GM18909 (cell line): ENCODE data around the gene SYVN1.
"Not testable (repeated sequence)": the region's sequence is repeated elsewhere in the genome, so short reads cannot be mapped to it uniquely, and the experiment has no call there.

Source experiments
- ATAC-seq: cut with Tn5 transposase; IDR thresholded peaks from one replicate; pipeline ENCODE4 v1.9.1; 2021; ENCODE audit warnings: mild to moderate bottlenecking; ENCODE audit not compliant: unreplicated experiment, poor library complexity

SYVN1 gene

DNA sequence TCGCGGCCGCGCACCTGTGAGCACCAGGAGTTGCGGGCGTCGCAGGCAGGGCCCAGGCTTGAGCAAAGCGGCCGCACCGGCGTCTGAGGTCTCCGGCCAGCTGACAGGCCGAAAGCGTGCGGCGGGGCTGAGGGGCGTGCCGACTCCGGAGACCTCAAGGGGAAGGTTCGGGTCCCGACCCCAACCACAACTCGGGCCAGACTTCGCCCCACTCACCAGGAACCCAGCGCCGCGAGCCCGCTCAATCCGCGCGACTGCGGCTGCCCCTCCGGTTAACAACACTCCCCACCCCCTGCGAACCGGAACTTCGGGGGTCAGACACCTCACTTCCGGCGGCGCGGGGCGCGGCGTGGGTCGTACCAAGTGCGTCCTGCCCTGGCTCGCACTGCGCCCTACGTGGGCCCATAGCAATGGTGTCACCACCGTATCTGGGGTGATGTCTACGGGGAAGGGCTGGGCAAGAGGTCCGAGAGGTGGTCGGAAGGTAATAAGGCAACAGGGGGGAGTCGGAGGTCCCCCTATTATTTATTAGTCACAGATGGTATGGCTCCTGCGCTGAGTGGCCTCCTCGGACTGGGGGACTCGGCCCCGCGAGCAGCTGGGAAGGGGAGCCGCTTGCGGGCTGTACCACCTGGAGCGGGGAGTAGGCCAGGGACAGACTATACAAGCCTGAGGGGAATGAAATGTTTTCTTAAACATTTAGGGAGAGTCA, at the start of gene SYVN1:
SYVN1 (minus strand) TSS at position 280 of the 712 bp plus-strand sequence. CDS start 918 bp downstream, outside the sequence.
- ATAC-seq = peak; percentile 63

DNA sequence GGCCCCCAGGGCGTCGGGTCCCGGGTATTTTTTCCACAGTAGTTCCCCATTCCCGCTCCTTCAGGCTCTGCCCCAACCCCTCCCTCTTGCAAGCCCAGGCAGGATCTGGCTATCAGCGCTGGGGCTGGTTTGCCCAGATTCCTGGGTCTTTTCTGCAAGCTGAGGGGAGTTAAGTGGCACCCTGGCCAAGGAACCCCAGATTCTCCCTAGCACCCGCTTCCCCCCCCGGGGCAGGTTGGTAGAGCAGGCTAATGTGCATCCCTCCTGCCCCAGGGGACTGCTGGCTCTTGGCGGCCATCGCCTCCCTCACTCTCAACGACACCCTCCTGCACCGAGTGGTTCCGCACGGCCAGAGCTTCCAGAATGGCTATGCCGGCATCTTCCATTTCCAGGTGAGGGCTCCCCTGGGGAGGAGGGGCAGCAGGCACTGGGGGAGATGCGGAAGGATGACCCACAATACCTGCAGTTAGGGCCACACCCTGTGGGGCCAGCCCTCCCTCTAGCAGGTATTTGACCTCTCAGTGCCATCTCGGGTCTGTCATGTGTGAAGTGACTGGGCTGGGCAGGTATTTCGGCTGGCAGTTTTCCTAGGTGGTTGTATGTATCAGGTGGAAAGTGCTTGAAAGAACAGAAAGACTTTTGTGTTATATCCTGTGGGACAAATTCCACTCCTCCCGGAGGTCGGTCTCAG, 49.0 kb upstream of the SYVN1 start:
- ATAC-seq = no peak

DNA sequence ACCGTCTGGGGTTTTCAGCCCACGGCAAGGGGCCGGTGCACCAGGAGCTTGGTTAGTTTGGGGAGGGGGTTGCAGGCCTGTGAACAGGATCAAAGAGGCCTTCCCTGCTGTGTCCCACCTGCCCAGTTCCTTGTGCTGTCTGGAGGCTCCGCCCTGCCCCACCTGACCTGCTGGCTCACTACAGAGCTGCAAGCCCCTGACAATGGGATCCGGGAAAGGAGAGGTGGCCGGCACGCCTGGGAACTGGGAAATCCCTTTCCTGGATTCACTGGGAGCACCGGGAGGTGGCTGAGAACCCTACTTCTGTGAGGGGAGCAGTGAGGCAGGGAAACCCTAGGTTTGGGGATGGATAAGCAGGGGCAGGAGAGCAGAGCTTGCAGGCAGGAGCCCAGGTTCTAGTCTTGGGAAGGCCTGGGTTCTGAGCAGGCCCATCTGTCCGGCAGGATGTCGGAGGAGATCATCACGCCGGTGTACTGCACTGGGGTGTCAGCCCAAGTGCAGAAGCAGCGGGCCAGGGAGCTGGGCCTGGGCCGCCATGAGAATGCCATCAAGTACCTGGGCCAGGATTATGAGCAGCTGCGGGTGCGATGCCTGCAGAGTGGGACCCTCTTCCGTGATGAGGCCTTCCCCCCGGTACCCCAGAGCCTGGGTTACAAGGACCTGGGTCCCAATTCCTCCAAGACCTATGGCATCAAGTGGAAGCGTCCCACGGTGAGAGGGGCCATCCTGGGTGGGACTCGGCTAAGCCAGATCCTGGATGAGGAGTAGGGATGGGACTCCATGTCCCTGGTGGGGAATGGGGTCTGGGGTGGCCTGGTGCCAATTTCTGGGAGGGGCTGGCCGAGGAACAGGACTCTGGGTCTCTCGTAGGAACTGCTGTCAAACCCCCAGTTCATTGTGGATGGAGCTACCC, 48.2 kb upstream of the SYVN1 start:
- no peak for ATAC-seq

DNA sequence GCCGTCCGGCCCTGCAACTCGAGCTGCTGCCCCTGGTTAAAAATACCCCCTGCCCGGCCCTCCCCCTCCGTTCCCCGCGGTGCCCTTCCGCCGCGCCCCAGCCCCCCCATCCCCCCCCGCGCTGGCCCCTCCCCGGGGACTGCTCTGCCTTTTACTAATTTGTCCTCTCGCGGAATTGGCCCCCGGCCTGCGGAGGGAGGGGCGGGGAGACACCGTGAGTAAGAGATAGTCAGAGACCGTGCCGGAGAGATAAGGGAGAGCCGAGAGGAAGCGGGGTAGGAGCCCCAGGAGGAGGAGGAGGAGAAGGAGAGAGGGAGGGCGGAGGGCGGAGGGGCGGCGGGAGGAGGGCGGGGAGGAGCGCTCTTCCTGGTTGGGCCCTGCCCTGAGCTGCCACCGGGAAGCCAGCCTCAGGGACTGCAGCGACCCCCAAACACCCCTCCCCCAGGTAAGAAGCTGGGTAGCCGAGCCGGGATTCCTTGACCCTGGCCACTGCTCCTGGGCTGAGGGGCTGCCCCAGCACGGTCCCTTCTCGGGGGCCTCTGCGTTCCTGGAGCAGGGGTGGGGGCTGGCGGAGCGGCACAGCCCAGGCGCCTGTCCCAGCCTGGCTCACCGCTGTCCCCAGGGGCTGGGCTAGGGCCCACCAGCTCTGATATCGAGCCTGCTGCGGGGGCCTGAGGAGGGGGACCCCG, 47.4 kb upstream of the SYVN1 start, which contains the start of gene CAPN1:
CAPN1 (plus strand) TSS at position 360 of the 689 bp plus-strand sequence. CDS start 774 bp downstream, outside the sequence.
- ATAC-seq = peak; percentile 40

DNA sequence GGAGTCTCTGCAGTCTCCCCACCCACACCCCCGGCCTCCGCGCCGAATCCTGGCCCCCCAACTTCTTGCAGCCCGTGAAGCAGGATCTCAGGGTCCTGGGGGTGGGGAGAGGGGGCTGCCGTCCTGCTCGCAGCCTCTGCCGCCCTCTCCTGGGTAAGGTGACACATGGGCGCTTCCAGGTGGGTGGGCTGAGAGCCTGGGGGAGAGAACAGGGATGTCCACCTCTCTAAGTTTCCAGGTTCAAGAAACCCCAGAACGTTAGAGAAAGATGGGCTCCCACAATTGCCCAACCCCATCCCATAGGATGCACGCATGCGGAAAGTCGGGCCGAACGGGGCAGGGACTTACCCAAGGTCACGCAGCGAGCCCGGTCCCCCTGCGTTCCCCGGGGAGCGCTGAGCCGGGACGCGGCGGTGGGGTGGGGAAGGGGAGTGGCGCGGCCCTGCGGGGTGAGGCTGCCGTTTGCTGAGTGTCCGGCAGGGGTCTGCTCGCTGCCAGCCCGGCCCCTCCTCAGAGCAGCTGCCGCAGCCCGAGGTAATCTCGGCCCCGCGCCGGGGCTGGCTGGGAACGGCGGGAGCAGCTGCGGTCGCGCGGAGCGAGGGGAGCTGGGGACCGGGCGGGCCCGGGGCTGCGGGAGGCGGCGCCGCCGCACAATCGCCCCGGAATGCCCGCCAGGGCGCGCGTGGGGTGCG, 46.7 kb upstream of the SYVN1 start:
- ATAC-seq = peak; percentile 68

DNA sequence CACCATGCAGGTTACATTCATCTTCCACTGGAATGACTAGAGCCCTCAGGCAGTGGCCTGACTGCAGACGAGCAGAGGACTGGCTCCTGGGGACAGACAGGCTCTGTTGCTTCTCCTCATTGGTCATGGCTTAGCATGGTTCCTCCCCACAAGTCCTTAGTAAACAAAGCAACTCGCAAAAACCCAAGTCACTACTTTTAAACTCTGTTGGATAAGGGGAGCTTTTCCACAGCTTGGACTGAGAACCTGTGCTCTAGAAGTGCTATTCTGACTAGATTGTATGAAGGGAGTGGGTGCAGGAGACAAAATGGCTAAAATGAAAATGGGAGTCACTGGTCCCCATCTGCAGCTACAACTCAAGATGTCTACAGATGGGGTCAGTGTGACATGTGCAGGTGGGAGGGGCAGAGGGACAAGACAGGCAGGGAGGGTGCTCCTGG, 40.3 kb upstream of the SYVN1 start:
- not testable (repeated sequence) for ATAC-seq

DNA sequence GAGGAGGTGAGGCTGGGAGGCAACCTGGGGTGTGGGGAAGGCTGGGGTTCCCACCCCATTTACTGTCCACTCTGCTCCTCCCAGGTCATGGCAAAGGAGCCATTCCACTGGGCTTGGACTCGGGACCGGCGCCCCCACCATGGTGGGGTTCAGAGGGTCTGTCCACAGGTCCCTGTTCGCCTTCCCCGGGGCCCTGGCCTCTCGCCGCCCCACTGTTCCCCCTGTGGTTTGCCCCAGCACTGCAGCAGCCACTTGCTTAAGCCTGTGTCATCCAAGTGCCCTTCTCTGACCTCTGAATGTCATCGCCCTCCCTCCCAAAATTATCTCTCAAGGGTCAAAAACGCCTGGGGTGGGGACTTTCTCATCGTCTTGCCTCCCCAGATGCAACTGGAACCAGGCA, 38.3 kb upstream of the SYVN1 start:
- no peak for ATAC-seq

DNA sequence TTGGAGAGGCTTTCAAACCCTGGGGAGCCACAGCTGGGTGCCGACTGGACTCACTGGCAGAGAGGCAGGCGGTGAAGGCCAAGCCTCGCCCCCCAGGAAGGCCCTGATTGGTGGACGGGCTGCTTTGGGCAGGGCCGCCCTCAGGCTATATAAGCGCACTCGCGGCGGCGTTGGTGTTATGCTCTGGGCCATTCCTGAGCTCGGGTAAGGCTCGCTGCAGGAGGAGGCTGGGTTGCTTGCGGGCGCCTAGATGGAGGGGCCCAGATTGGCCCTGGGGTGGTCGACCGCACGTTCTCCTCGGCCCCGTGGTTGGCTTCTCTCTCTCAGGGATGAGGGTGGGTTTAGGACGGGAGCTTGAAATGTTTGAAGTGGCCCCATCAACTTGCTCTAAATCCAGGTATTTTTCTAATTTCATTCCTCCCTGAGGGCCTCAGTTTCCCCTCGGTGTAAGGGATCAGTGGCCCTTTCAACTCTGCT, 35.8 kb upstream of the SYVN1 start, which contains the start of gene SPDYC:
SPDYC (plus strand) TSS at position 176 of the 477 bp plus-strand sequence. CDS start 1,125 bp downstream, outside the sequence.
- no peak for ATAC-seq

DNA sequence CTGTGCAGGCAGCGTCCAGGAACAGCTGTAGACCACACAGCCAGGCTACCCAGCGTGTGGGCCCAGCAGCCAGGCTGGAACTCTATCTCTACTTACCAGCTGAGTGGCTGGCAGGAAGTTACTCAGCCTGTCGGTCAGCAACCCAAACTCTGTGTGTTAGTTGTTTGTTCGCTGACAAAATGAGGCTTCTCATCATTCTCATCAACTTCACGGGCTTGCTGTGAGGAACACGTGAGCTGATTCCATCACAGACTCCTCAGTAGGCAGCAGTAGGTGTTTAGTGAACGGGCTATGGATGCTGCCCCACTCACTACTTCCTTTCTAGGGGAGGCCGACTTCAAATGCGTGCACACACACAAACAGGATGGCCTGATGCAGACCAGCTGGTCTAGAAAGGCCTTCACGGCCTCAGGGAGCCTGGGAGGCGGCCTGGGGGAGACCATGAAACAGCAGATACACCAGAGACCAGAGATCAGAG, 34.9 kb upstream of the SYVN1 start:
- ATAC-seq = no peak

DNA sequence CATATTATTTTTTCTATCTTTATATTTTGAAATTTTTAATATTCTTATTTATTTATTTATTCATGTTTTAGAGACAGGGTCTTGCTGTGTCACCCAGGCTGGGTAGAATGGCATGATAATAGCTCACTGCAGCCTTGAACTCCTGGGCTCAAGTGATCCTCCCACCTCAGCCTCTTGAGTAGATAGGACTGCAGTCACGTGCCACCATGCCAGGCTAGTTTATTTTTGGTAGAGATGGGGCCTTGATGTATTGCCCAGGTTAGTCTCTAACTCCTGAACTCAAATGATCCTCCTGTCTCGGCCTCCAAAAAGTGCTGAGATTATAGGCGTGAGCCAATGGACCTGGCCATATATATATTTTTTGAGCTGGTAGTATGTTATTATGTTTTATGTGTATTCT, 33.3 kb upstream of the SYVN1 start:
- no peak for ATAC-seq

DNA sequence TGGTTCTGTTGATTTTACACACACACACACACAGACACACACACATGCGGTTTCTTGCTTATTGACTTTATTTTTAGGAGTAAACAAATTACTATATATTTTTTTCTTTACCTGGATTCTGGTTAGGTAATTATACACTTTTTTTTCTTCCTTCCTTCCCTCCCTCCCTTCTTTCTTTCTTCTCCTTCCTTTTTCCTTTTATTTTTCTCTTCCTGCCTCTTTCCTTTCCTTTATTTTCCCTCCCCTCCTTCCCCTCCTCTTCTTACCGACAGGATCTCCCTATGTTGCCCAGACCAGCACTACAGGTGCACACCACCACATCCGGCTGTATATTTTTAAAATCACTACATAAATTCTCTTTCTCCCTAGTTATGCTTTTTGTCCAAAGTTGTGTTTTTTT, 32.6 kb upstream of the SYVN1 start:
- no peak for ATAC-seq

DNA sequence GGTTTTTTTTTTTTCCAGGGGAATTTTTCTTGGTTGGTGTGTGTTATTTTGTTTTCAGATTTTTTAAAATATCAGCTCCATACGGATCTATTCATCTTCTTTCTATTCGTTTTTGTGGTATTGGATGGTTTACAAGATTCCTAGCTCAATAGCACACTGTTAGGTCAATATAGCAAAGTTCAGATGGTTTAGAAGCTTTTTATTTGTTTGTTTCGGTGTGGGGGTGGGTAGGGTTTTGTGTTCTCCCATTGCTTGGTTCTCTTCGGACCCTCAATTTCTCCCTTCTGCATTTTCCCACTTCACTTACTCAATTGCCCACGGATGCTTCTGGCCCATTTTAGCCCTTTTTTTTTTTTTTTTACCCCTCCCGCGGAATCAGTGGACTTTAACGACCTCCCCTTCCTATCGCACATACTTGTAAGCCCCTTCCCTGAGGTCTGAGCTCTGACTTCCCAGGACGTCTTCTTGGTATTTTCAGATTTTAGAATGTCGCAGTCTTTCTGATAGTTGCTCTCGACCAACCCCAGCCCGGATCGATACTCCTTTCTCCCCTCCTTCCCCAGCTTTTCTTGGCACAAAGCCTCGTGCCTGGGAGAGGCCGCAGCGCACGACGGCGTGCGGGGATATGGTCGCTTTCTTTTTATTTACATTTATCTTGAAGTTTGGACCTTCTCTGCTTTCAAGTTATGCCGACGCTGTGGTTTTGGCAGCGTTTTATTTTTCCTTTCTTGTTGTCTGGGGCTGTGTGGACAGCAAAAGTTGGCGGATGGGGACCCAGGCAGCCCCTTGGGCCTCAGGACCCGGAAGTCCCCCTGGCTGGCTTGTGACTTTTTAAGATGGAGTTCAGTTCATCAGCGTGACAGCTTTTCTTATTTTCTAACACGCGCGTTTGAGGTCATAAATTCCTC, 31.3 kb upstream of the SYVN1 start:
- ATAC-seq = no peak

DNA sequence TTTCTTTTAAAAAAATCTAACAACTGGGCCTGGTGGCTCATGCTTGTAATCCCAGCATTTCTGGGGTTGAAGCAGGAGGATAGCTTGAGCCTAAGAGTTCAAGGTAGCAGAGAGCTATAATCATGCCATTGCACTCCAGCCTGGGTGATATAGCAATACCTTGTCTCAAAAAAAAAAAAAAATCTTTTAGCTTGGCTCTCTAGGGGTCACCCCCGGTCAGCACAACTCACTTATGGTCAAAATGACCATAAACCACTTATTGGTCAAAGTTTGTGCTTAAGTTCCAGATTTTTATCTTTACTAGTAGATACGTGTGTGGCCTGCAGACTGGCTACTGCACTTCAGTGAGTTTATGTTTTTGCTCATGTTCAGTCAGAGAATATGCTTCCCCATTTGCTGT, 29.4 kb upstream of the SYVN1 start:
- ATAC-seq = no peak

DNA sequence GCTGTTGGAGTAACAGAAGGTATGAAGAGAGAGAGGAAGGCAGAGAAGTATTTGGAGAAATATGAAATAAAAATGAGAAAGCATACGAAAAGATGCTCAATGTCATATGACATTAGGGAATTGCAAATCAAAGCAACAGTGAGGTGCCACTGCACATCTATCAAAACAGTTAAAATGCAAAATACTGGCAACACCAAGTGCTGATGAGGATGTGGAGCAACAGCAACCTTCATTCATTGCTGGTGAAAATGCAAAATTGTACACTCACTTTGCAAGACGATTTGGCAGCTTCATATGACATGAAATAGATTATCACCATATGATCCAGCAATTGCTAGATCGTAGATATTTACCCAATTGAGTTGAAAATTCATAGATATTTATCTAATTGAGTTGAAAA, 26.3 kb upstream of the SYVN1 start:
- no peak for ATAC-seq

DNA sequence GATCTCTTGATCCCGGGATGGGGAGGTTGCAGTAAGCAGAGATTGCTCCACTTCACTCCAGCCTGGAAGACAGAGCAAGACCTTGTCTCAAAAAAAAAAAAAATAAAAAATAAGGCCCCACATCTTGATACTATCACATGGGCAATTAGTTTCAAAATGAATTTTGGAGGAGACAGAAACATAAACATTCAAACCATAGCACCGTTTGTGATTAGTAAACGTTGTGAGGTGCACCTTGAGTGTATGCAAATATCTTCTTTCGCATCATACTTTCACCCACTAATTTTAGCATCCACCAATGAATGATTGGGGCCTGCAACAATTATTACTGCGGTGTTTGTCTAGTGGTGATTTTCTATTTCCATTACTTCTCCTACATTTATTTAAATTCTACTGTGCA, 24.7 kb upstream of the SYVN1 start:
- ATAC-seq = peak; percentile 59

DNA sequence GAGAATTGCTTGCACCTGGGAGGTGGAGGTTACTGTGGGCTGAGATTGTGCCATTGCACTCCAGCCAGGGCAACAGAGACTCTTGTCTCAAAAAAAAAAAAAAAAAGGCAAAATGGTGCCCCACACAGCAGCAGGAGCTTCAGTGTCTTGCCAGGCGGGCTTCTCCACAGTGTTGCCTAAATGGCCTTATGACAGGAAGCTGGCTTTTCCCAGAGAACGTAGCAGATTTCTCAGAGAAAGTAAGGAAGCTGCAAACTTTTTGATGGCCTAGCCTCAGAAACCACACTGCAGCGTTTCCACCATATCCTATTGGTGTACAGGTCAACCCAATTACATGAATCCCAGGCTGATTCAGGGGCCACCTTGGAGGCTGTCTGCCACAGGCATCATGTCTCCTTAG, 23.0 kb upstream of the SYVN1 start:
- ATAC-seq = no peak

DNA sequence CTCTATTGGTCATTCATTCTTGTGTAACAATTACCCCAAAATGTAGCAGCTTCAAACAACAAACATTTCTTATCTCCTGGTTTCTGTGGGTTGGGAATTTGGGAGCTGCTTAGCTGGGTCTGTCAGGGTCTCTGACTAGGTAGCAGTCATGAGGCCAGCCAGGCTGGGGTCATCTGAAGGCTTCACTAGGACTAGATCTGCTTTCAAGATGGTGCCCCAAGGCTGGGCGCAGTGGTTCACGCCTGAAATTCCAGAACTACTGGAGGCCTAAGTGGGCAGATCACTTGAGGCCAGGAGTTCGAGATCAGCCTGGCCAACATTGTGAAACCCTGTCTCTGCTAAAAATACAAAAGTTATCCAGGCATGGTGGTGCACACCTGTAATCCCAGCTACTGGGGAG, 22.6 kb upstream of the SYVN1 start:
- ATAC-seq = no peak

DNA sequence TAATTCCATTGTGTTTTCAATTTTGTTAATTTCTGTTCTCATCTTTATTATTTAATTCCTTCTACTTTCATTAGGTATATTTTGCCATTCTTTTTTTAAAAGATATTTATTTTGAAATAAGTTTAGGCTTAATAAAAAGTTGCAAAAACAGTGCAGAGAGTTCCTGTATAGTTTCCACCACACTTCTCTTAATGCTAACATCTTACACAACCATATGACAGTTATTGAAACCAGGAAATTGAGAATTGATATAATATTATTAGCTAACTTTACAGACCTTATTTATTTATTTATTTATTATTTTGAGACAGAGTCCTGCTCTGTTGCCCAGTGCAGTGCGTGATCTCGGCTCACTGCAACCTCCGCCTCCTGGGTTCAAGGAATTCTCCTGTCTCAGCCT, 21.9 kb upstream of the SYVN1 start:
- ATAC-seq = no peak
